Measurements from ENCODE around the gene ENTPD8.
A peak's percentile ranks its signal among the peaks of the same experiment; 100 is the strongest.
"Not testable (repeated sequence)": the region's sequence is repeated elsewhere in the genome, so short reads cannot be mapped to it uniquely, and the experiment has no call there.

ENTPD8 gene

GRCh38 chr9:137458194-137459151 is 17.3 kb upstream of the ENTPD8 start:
- DNase-seq: peak; percentile 87 to 90

- DNase-seq: no peak
Measured at GRCh38 chr9:137457406-137458193, 16.4 kb upstream of the ENTPD8 start.

- no peak for DNase-seq
Measured at GRCh38 chr9:137456864-137457405, 15.8 kb upstream of the ENTPD8 start.

- DNase-seq: no peak
Measured at GRCh38 chr9:137456061-137456863, 15.1 kb upstream of the ENTPD8 start.

GRCh38 chr9:137455359-137455991 is 14.3 kb upstream of the ENTPD8 start:
- no peak for DNase-seq

GRCh38 chr9:137454597-137455358 is 13.6 kb upstream of the ENTPD8 start:
- no peak for DNase-seq

- no peak for DNase-seq
Measured at GRCh38 chr9:137454145-137454596, 13.0 kb upstream of the ENTPD8 start.

- no peak for DNase-seq
Measured at GRCh38 chr9:137453643-137454081, 12.5 kb upstream of the ENTPD8 start.

GRCh38 chr9:137452761-137453642 is 11.8 kb upstream of the ENTPD8 start:
- DNase-seq: no peak

GRCh38 chr9:137452006-137452760 is 11.0 kb upstream of the ENTPD8 start:
- no peak for DNase-seq

- DNase-seq: not testable (repeated sequence)
Measured at GRCh38 chr9:137451264-137452005, 10.3 kb upstream of the ENTPD8 start.

GRCh38 chr9:137450539-137451222 is 9.5 kb upstream of the ENTPD8 start:
- DNase-seq: not testable (repeated sequence)

- no peak for DNase-seq
Measured at GRCh38 chr9:137449931-137450538, 8.9 kb upstream of the ENTPD8 start.

- no peak for DNase-seq
Measured at GRCh38 chr9:137449081-137449844, 8.1 kb upstream of the ENTPD8 start.

- DNase-seq: no peak
Measured at GRCh38 chr9:137448602-137448962, 7.4 kb upstream of the ENTPD8 start.

GRCh38 chr9:137447722-137448601 is 6.8 kb upstream of the ENTPD8 start:
- no peak for DNase-seq

Measured in NCI-H524 (cell line).